Naive thymus-derived CD4-positive, alpha-beta T cell (primary cell): ENCODE data around the gene NEDD4L. TPM values are rescaled to one million over a fixed set of nuclear protein-coding genes. Genes with fewer than 3 reads are reported as not detected.

Source experiments
- ATAC-seq: fragments of 150-1000 bp; cut with Tn5 transposase; 2 replicates; pipeline ENCODE4 v1.10.0; 2021; ENCODE audit warnings: mild to moderate bottlenecking, moderate library complexity
- CTCF ChIA-PET: fragments of 350-600 bp; sonication (Branson Sonifier 250); formaldehyde crosslinking; loops from one replicate; lab custom pipeline; 2021; ENCODE audit warnings: antibody characterized with exemption; lab: Charles Lee
- POLR2A ChIA-PET: fragments of 350-600 bp; sonication (Branson Sonifier 250); formaldehyde crosslinking; loops from one replicate; lab custom pipeline; 2021; ENCODE audit warnings: antibody characterized with exemption, inconsistent platforms; lab: Charles Lee
- DNase-seq, 9 donors: peaks; one replicate each; pipeline versions ENCODE4 v3.0.0 to v3.0.0-alpha.2; 2020 to 2022; ENCODE audit warnings: mixed read lengths in 1 of 9
- H3K27ac ChIP-seq: one replicate; pipeline ENCODE4 v1.7.0; 2013; ENCODE audit warnings: mild to moderate bottlenecking, low read depth, low read length, moderate library complexity
- H3K27me3 ChIP-seq, 2 donors: one replicate each; pipeline ENCODE4 v1.7.0; 2013; ENCODE audit warnings: low read length in 2 of 2, mild to moderate bottlenecking in 2 of 2, moderate library complexity in 2 of 2; ENCODE audit not compliant: control insufficient read depth in 2 of 2, insufficient read depth in 2 of 2
- H3K36me3 ChIP-seq, 3 experiments: 1 replicate in 2 of 3; 2 replicates in 1 of 3; pipeline ENCODE4 v1.7.0; 2013; ENCODE audit warnings: low read length in 3 of 3, mild to moderate bottlenecking in 3 of 3, moderate library complexity in 1 of 3; ENCODE audit not compliant: insufficient read depth in 3 of 3, control insufficient read depth in 2 of 3
- H3K4me1 ChIP-seq, 2 donors: one replicate each; pipeline ENCODE4 v1.7.0; 2013; ENCODE audit warnings: low read length in 2 of 2, mild to moderate bottlenecking in 2 of 2, moderate library complexity in 1 of 2; ENCODE audit not compliant: control insufficient read depth in 2 of 2, insufficient read depth in 2 of 2
- H3K4me3 ChIP-seq: 2 replicates; pipeline ENCODE4 v1.7.0; 2013; ENCODE audit warnings: mild to moderate bottlenecking, low read length
- H3K9me3 ChIP-seq, 3 experiments: 1 replicate in 2 of 3; 2 replicates in 1 of 3; pipeline ENCODE4 v1.7.0; 2013; ENCODE audit warnings: low read length in 3 of 3; ENCODE audit not compliant: control insufficient read depth in 2 of 3
- H3K27ac Mint-ChIP-seq, 9 donors: one replicate each; pipeline ENCODE4 v1.8.0; 2020 to 2022; ENCODE audit warnings: mixed read lengths in 9 of 9, mild to moderate bottlenecking in 8 of 9, moderate library complexity in 5 of 9, inconsistent platforms in 2 of 9
- H3K27me3 Mint-ChIP-seq, 5 donors: one replicate each; pipeline ENCODE4 v1.8.0; 2021 to 2022; ENCODE audit warnings: mixed read lengths in 5 of 5, mild to moderate bottlenecking in 1 of 5
- H3K36me3 Mint-ChIP-seq, 5 donors: one replicate each; pipeline ENCODE4 v1.8.0; 2020 to 2022; ENCODE audit warnings: mixed read lengths in 5 of 5, mild to moderate bottlenecking in 3 of 5, inconsistent platforms in 1 of 5
- H3K4me1 Mint-ChIP-seq, 7 donors: one replicate each; pipeline ENCODE4 v1.8.0; 2020 to 2022; ENCODE audit warnings: mixed read lengths in 7 of 7, mild to moderate bottlenecking in 3 of 7, inconsistent platforms in 1 of 7
- H3K4me3 Mint-ChIP-seq, 10 donors: one replicate each; pipeline ENCODE4 v1.8.0; 2020 to 2022; ENCODE audit warnings: mild to moderate bottlenecking in 10 of 10, mixed read lengths in 10 of 10, moderate library complexity in 6 of 10, inconsistent platforms in 2 of 10
- H3K9me3 Mint-ChIP-seq, 11 donors: one replicate each; pipeline ENCODE4 v1.8.0; 2020 to 2022; ENCODE audit warnings: mixed read lengths in 11 of 11, mild to moderate bottlenecking in 4 of 11, inconsistent platforms in 1 of 11, moderate library complexity in 1 of 11
- intact Hi-C, 2 donors: fragments of 100-400 bp; cut with micrococcal nuclease; formaldehyde crosslinking; loops; one replicate each; pipeline ENCODE4 v1.15.1; 2023
- polyA plus RNA-seq, 2 donors: library from polyadenylated mRNA; unstranded; fragments of 300-500 nt; fragmentation: Illumina TruSeq; gene quantifications; one replicate each; pipeline ENCODE4 v1.2.3, GENCODE V29; 2021
- total RNA-seq, 6 experiments: library from RNA in 5 of 6; stranded (reverse) in 5 of 6; gene quantifications; 1 replicate in 5 of 6; 2 replicates in 1 of 6; pipeline ENCODE4 v1.2.3 and lab custom pipeline; 2021 to 2026

The NEDD4L gene
- total and polyA plus RNA-seq, 7 experiments from 2014 or later = 1.1 to 10.3 (median 4.2) TPM

GRCh38 chr18:58105888-58106260 is 61.8 kb downstream of the NEDD4L start:
- peaks cover 0 to 3% (median 0%) of the 10 kb centered on the region in 11 donors for H3K9me3 Mint-ChIP-seq
- Histone ChIP-seq H3K27ac (no peak overlapping the region), H3K9me3 (no peaks in the 10 kb centered on the region), H3K36me3 (no peaks in the 10 kb centered on the region), H3K27me3 (no peaks in the 10 kb centered on the region), H3K4me3 (no peak overlapping the region), H3K4me1 (no peaks in the 10 kb centered on the region)
- no peak overlapping the region for H3K4me3 Mint-ChIP-seq
- intact Hi-C loops = no loop called here
- ChIA-PET CTCF (no interaction called here), POLR2A (no interaction called here)
- DNase-seq = no peak
- H3K4me1 Mint-ChIP-seq = peaks cover 0 to 11% (median 3%) of the 10 kb centered on the region in 7 donors
- no peak for ATAC-seq
- H3K27ac Mint-ChIP-seq = no peak overlapping the region
- no peaks in the 10 kb centered on the region for H3K36me3 Mint-ChIP-seq
- H3K27me3 Mint-ChIP-seq = peaks cover 10 to 18% (median 16%) of the 10 kb centered on the region in 5 donors

- H3K36me3 ChIP-seq = no peaks in the 10 kb centered on the region
- no peaks in the 10 kb centered on the region for H3K9me3 ChIP-seq
- H3K27me3 Mint-ChIP-seq = peaks cover 10 to 18% (median 16%) of the 10 kb centered on the region in 5 donors
- H3K9me3 Mint-ChIP-seq = peaks cover 0 to 3% (median 0%) of the 10 kb centered on the region in 11 donors
- H3K4me1 ChIP-seq = no peaks in the 10 kb centered on the region
- intact Hi-C loops = no loop called here
- peaks cover 0 to 11% (median 3%) of the 10 kb centered on the region in 7 donors for H3K4me1 Mint-ChIP-seq
- ATAC-seq = no peak
- H3K27ac ChIP-seq = no peak overlapping the region
- POLR2A ChIA-PET = no interaction called here
- no peak overlapping the region for H3K4me3 Mint-ChIP-seq
- no peak overlapping the region for H3K4me3 ChIP-seq
- H3K27me3 ChIP-seq = no peaks in the 10 kb centered on the region
- CTCF ChIA-PET = no interaction called here
- no peak for DNase-seq
- H3K27ac Mint-ChIP-seq = no peak overlapping the region
- H3K36me3 Mint-ChIP-seq = no peaks in the 10 kb centered on the region
These were observed 62.5 kb downstream of the NEDD4L start for GRCh38 chr18:58106289-58107070.

- ChIA-PET POLR2A (no interaction called here), CTCF (no interaction called here)
- Mint-ChIP-seq H3K27ac (no peak overlapping the region), H3K36me3 (no peaks in the 10 kb centered on the region), H3K4me3 (no peak overlapping the region), H3K9me3 (no peaks in the 10 kb centered on the region), H3K4me1 (peaks cover 0 to 9% (median 1%) of the 10 kb centered on the region in 7 donors), H3K27me3 (peaks cover 5 to 12% (median 9%) of the 10 kb centered on the region in 5 donors)
- Histone ChIP-seq H3K9me3 (no peaks in the 10 kb centered on the region), H3K4me1 (no peaks in the 10 kb centered on the region), H3K4me3 (no peak overlapping the region), H3K36me3 (no peaks in the 10 kb centered on the region), H3K27me3 (no peaks in the 10 kb centered on the region), H3K27ac (no peak overlapping the region)
- ATAC-seq (no peak), DNase-seq (no peak)
- intact Hi-C loops = no loop called here
These were observed 65.2 kb downstream of the NEDD4L start for GRCh38 chr18:58109256-58109655.

- ChIA-PET POLR2A (no interaction called here), CTCF (no interaction called here)
- no peak overlapping the region for H3K4me3 ChIP-seq
- H3K27ac ChIP-seq = no peak overlapping the region
- H3K27me3 ChIP-seq = no peaks in the 10 kb centered on the region
- Mint-ChIP-seq H3K36me3 (no peaks in the 10 kb centered on the region), H3K27me3 (peaks cover 4 to 14% (median 5%) of the 10 kb centered on the region in 5 donors), H3K27ac (no peak overlapping the region), H3K4me3 (no peak overlapping the region), H3K9me3 (no peaks in the 10 kb centered on the region), H3K4me1 (peaks cover 0 to 9% (median 0%) of the 10 kb centered on the region in 7 donors)
- no peaks in the 10 kb centered on the region for H3K9me3 ChIP-seq
- intact Hi-C loops = no loop called here
- DNase-seq (no peak), ATAC-seq (no peak)
- no peaks in the 10 kb centered on the region for H3K4me1 ChIP-seq
- no peaks in the 10 kb centered on the region for H3K36me3 ChIP-seq
These were observed 66.4 kb downstream of the NEDD4L start for GRCh38 chr18:58110398-58110797.

GRCh38 chr18:58112174-58112573 is 68.1 kb downstream of the NEDD4L start:
- Histone ChIP-seq H3K27me3 (no peaks in the 10 kb centered on the region), H3K4me3 (no peak overlapping the region), H3K9me3 (no peaks in the 10 kb centered on the region), H3K4me1 (no peaks in the 10 kb centered on the region), H3K27ac (no peak overlapping the region), H3K36me3 (no peaks in the 10 kb centered on the region)
- ChIA-PET POLR2A (no interaction called here), CTCF (no interaction called here)
- no peak overlapping the region for H3K4me3 Mint-ChIP-seq
- H3K9me3 Mint-ChIP-seq = no peaks in the 10 kb centered on the region
- peaks cover under 1 to 14% (median 5%) of the 10 kb centered on the region in 5 donors for H3K27me3 Mint-ChIP-seq
- H3K36me3 Mint-ChIP-seq = no peaks in the 10 kb centered on the region
- no peak for DNase-seq
- intact Hi-C loops = no loop called here
- H3K27ac Mint-ChIP-seq = no peak overlapping the region
- ATAC-seq = no peak
- peaks cover 0 to 9% (median 0%) of the 10 kb centered on the region in 7 donors for H3K4me1 Mint-ChIP-seq

- Histone ChIP-seq H3K4me1 (no peaks in the 10 kb centered on the region), H3K9me3 (no peaks in the 10 kb centered on the region), H3K27ac (no peak overlapping the region), H3K4me3 (no peak overlapping the region), H3K27me3 (no peaks in the 10 kb centered on the region), H3K36me3 (no peaks in the 10 kb centered on the region)
- Mint-ChIP-seq H3K4me1 (peaks cover 0 to 9% (median 0%) of the 10 kb centered on the region in 7 donors), H3K4me3 (no peak overlapping the region), H3K27me3 (peaks cover 0 to 14% (median 9%) of the 10 kb centered on the region in 5 donors), H3K9me3 (no peaks in the 10 kb centered on the region), H3K36me3 (no peaks in the 10 kb centered on the region), H3K27ac (no peak overlapping the region)
- ATAC-seq (no peak), DNase-seq (no peak)
- CTCF ChIA-PET = interaction anchor here (1.0 kb wide), 1 partner anchor 8 kb away, joined by 3 read pairs; no protein-coding TSS in a partner anchor
- intact Hi-C loops = no loop called here
- POLR2A ChIA-PET = no interaction called here
These were observed 69.3 kb downstream of the NEDD4L start for GRCh38 chr18:58113337-58113736.

- H3K4me3 Mint-ChIP-seq = no peak overlapping the region
- H3K27me3 ChIP-seq = no peaks in the 10 kb centered on the region
- H3K9me3 ChIP-seq = no peaks in the 10 kb centered on the region
- H3K4me1 ChIP-seq = no peaks in the 10 kb centered on the region
- ATAC-seq (no peak), DNase-seq (no peak)
- H3K27ac Mint-ChIP-seq = no peak overlapping the region
- H3K4me3 ChIP-seq = no peak overlapping the region
- POLR2A ChIA-PET = no interaction called here
- H3K27ac ChIP-seq = no peak overlapping the region
- H3K4me1 Mint-ChIP-seq = peaks cover 0 to 9% (median 0%) of the 10 kb centered on the region in 7 donors
- H3K36me3 ChIP-seq = no peaks in the 10 kb centered on the region
- H3K9me3 Mint-ChIP-seq = no peaks in the 10 kb centered on the region
- no peaks in the 10 kb centered on the region for H3K36me3 Mint-ChIP-seq
- CTCF ChIA-PET = no interaction called here
- peaks cover 0 to 14% (median 6%) of the 10 kb centered on the region in 5 donors for H3K27me3 Mint-ChIP-seq
- intact Hi-C loops = no loop called here
These were observed 70.7 kb downstream of the NEDD4L start for GRCh38 chr18:58114766-58115165.
